COLO668 (cell line): ENCODE measurements around the gene GPR101.
A peak's percentile ranks its signal among the peaks of the same experiment; 100 is the strongest.

Experiments used
- DNase-seq: peaks from one replicate; lab custom pipeline; 2025; ENCODE audit not compliant: unreplicated experiment; lab: John Stamatoyannopoulos, UW

Gene GPR101, protein sequence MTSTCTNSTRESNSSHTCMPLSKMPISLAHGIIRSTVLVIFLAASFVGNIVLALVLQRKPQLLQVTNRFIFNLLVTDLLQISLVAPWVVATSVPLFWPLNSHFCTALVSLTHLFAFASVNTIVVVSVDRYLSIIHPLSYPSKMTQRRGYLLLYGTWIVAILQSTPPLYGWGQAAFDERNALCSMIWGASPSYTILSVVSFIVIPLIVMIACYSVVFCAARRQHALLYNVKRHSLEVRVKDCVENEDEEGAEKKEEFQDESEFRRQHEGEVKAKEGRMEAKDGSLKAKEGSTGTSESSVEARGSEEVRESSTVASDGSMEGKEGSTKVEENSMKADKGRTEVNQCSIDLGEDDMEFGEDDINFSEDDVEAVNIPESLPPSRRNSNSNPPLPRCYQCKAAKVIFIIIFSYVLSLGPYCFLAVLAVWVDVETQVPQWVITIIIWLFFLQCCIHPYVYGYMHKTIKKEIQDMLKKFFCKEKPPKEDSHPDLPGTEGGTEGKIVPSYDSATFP

DNA sequence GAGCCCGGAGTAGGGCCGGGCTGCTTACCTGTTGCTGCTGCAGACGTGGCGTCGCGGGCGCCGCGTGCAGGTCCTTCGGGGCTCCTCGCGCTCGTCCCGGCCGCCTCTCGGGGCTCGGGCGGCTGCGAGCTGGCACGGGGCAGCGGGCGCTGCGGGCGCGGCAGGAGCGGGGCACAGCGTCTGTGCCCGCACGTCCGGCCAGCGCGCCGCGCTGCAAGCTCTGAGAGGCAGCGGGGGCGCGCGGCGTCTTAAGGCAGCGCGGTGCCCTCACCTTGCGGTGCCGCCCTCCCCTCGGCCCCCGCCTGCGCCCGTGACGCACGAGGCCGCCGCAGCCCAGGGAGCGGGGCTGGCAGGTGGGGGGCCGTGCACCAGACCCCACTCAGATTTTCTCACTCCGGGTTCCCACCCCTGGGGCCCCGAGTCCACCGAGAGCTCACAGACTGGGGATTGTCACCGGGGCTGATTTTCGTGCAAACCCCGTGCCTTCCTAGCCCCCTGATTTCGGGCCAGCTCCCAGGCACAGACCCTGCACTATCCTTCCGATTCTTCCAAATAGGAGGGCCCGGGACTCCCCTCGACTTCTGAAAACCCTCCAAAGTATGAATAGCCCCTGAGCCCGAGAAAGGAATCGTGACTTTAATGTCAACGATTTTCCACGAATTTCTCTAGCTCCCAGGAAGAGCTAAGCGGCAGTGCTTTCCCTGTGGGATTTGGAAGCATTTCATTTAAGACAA, at the start of gene GPR101:
Gene GPR101 (minus strand): TSS at position 222 of the 734 bp plus-strand sequence. CDS start 2,321 bp downstream, outside the sequence.
- peak; percentile 0 for DNase-seq

GRCh38 chrX:137081239-137081638, 47.4 kb upstream of the GPR101 start:
- DNase-seq, result no peak

DNA sequence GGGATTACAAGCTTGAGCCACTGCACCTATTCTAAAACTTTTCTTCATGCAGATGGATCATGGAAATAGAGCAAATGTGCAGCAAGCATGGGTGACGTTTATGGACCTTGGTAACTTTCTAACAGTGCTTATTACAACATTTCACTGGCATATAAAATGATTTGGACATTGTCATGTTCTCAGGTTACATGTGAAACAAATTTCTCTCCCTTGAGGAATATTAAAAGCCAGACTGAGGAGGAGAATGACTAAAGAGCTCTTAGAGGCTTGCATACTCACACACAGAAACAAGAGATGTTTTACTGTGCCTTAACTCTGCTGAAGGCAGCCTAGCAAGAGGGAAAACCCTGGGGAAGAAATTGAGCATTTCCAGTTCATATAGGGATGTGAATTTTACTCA, 38.6 kb upstream of the GPR101 start:
- no peak for DNase-seq

DNA sequence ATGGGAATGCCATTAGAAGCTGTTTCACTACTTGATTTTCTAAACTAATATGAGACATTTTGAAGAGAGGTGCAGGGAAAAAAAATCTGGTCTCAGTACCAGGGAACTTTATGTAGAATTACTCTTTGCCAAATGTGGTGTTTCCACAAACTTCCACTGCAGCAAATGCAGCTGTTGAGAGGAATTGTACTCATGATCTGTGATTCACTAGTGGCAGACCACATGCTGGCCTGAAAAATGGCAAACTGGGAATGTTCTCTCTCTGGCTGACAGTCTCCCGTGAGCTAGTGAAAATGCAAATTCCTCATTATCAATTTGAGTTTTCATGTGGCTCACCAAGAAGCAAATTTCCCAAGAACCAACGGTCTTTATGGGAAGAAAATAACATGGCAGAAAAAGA, 37.8 kb upstream of the GPR101 start:
- no peak for DNase-seq

- no peak for DNase-seq
These were observed 33.4 kb upstream of the GPR101 start for GRCh38 chrX:137067147-137067546.

DNA sequence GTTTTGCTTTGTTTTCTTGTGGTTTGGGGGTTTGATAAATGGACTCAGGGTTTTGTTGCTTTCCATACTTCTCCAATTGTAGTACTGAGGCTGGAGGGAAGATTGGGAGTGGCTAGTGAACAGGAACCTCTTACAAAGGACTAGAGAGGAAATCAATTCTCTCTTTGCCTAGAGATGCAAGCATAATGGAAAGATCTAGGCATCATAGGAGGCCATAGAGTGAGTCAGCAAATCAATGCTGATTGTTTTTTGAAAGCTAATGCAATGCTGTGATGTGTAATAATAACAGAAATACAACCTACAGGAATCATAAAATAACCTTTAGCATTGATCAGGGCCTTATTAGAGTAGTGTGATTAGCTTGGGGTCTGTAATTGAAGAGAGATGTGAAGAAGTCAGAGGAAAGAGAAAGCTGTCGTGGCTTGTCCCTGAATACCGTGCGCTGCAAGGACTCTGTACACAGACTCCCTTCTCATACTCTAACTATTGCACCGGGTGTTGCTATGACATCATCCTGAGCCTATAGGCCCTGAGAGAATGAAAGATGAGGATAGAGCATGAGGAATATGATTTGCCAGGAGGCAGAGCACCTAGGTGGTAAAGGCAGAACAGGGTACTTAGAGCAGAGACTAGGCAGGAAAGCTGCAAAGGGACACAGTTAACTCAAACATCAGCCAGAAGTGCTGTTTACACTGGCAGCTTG, 29.3 kb upstream of the GPR101 start:
- DNase-seq, result no peak

- DNase-seq, result no peak
These were observed 24.7 kb upstream of the GPR101 start for GRCh38 chrX:137058339-137059127.

- no peak for DNase-seq
These were observed 18.9 kb upstream of the GPR101 start for GRCh38 chrX:137052643-137053235.

DNA sequence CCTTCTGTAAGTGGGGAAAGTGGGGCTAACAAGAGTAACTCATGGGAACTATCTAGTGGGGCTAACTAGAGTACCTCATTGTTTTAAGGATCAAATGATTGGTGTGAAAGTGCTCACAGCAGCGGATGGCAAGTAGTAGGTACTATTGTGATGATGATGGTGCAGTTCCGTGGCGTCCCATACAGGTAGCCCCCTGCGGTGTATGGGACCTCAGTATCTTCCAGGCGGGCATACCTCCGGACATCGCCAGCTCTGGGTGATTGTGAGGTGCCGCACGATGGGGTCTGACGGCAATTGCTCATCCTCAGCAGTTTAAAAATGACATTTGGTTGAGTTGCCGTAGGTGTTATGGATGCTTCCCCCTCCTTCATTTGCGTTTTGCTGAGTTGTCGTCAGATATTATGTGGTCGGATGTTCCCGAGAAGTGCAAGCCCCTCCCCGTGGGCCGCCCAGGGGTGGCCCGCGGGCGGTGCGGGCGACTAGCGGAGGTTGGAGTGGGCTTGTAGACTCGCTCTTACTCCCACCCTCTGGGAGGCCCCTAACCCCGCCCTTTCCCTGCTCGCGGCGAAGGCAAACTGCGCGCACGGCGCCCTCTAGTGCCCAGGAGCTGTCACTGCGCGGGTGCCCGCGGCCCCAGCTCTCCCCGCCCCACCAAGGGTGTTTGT, 18.3 kb upstream of the GPR101 start:
- peak; percentile 19 for DNase-seq

- DNase-seq, result no peak
These were observed 11.1 kb upstream of the GPR101 start for GRCh38 chrX:137044893-137045292.

DNA sequence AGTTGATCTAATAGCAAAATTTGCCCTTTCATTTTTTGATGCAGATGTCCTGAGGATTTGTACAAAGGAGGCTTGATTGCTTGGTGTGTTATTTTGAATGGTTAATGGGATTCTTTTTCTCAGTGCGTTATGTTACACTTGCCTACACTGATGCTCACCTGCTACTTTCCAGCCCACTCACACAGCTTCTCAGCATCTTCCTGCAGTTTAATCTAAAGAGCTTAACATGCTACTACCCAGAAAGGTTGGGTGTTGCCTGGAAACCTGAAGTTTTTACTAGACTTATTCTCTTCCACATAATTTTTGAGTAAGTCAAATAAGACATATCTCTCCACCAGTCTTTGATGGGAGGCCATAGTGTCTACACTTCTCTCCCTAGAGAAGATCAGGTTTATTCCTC, 9.9 kb upstream of the GPR101 start:
- no peak for DNase-seq

- no peak for DNase-seq
These were observed 7.5 kb upstream of the GPR101 start for GRCh38 chrX:137041329-137041728.

- no peak for DNase-seq
These were observed 6.5 kb upstream of the GPR101 start for GRCh38 chrX:137040113-137040794.

GRCh38 chrX:137034508-137034872, 695 bp upstream of the GPR101 start:
- no peak for DNase-seq

GRCh38 chrX:137032841-137033773, 688 bp downstream of the GPR101 start:
- DNase-seq, result no peak

DNA sequence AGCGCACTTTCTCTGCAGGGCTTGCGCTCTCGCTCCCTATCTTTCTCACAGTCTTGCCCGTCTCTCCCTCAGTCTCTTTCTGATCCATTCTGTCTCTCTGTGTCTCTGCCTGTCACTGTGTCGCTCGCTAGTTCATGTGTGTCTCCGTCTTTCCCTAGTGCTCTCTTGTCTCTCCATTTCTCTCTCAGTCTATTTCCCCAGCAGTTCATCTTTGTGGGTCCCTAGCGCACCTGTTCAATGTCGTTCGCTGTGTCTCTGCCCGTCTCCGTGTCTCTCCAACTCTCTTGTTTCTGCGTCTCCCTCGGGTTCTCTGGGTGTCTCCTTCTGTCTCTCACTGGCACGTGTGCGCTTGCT, 1.5 kb downstream of the GPR101 start:
- DNase-seq, result no peak

- DNase-seq, result peak; percentile 28
These were observed 2.1 kb downstream of the GPR101 start for GRCh38 chrX:137031517-137032340.
